HG02938 (cell line): ENCODE data around the gene PPM1M.

Experiments used
- ATAC-seq: cut with Tn5 transposase; IDR thresholded peaks from one replicate; pipeline ENCODE4 v1.9.1; 2021; ENCODE audit warnings: mild to moderate bottlenecking, moderate library complexity; ENCODE audit not compliant: unreplicated experiment

The PPM1M gene

DNA sequence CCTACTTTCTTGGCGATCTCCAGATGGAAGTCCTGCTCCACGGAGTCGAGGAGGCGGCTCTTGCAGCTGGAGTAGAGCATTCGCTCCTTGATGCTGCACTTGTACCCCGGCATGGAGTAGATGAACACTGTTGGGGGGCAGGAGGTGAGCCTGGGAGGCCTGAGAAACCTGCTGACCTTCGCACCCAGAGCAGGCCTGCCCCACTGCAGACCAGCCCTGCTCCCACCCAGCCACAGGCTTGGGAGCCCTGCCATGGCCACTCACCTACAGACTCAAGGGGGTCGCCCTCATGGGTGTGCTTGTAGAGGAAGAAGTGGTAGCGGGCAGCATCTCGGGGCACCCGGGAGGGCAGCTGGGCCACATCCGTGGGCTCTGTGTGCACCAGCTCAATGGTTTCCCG, 15.9 kb upstream of the PPM1M start:
- ATAC-seq, result no peak

DNA sequence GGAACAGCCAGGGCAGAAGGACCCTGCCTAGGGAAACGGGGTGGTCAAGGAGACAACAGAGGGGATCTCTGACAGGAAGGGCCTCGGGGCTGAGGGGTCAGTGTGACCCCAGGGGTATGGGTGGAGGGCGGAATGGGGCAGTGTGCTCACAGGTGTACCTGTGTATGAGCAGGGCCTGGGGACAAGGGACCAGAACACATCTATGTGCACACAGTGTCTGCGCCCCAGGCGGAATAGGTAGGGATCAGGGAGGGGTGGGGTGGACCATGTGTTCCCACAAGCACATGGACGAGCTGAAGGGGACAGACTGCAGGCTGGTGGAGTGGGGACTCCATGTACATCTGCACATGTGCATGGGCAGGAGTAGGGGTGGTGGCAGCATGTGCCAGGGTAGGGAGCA, 15.1 kb upstream of the PPM1M start:
- ATAC-seq, result no peak

DNA sequence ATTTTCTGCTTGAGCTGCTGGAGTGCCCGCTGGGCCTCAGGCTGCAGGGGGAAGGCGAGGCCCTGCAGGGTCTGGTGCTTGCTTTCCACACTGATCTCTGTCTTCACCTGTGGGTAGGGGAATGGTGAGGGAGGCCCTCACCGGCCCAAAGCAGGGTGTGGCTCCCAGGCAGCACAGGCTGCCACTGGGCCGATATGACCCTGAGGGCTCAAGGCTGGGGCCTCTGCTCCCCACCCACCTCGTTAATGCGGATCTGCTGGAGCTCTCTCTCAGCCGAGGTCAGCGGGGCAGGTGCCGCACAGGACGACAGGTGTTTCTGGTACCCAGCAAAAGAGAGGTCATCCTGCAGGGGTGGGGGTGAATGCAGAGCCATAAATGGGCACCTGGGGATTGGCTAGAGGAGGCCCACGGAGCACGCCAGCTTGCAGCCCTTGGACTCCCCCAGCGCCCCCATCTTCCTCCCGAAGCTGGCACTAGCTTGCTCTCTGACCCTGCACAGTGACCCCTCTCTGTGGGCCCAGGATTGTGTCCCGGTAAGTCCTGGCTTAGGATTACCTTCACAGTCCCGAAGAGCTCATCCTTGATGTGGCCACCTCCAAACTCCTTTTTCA, 14.6 kb upstream of the PPM1M start:
- no peak for ATAC-seq

DNA sequence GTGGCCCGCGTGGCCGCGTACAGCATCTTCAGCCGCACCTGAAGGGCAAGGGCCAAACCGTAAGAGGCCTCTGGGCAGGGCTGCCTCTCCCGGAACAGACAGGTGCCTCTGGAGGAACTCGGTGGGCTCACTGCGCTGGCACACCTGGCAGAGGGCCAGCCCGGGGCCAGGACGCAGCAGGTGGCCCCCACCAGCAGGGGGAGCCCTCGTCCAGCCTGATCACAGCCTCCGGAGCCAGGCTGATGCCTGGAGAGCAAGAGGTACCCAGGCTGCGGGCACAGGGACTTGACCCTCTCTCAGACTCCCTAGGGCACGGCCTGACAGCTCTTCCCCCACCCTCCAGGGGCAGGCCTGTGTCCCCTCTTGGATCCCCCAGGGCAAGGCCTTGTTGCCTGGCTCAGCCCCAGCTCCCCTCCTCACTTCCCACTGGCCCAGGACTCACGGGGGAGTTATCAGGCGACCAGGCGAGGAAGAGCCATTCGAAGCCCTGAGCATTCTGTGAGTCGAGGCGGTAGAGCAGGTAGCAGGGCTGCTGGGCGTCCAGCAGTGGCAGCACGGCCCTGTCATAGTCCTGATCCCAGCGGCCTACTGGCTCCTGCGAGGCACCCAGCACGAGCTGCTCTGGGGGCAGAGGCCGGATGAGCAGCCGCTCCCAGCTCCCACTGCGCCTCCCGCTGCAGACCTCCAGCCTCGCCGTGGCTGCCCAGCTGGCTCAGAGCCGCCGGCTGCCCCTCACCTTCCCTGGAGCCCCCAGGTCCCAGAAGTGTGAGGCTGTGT, 13.9 kb upstream of the PPM1M start:
- ATAC-seq, result no peak

DNA sequence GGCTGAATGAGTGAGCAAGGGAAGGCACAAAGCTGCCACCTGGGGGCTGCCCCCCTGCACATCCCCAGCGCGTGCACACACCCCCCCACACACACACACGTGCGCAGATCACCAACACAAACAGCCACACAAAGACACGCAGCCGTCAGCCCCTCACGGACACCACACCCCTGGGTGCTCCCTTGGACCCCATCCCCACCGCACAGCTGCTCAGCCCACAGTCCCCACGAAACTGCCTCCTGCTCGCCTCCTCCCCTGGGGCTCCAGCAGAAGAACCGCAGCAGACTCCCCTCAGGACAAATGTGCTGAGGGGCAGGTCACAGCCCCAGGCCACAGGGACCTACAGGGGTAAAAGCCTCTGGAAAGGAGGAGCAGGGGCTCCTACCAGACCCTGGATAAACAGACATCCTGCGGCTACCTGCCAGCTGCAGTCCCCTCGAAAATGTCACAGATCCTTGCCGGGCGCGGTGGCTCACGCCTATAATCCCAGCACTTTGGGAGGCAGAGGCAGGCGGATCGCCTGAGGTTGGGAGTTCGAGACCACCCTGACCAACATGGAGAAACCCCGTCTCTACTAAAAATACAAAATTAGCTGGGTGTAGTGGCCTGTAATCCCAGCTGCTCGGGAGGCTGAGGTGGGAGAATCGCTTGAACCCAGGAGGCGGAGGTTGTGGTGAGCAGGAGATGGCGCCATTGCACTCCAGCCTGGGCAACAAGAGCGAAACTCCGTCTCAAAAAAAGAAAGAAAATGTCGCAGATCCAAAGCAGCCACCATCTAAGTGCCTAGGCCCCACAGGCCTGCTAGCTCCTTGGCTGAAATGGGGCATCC, 13.1 kb upstream of the PPM1M start:
- no peak for ATAC-seq

DNA sequence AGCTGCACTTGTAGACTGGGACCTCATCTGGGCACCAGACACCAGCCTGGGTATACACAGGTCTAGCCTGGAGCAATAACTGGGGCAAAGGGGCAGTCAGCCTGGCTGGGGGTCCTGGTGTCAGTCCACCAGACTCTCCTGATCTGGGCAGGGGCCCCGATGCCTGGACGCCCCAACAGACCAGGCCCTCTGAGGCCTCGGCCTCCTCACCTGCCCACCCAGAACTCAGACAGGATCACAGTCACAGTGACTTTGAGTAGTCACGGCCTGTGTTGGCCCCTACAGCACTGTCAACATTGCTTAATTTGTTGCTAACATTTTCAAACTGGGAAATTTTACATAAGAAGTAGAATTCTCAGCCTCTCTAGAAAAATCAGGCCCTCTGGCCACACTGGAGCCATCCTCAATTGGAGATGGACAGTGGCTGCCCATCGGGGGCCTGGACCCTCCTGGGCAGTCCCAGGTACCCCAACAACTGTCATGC, 12.4 kb upstream of the PPM1M start:
- no peak for ATAC-seq

DNA sequence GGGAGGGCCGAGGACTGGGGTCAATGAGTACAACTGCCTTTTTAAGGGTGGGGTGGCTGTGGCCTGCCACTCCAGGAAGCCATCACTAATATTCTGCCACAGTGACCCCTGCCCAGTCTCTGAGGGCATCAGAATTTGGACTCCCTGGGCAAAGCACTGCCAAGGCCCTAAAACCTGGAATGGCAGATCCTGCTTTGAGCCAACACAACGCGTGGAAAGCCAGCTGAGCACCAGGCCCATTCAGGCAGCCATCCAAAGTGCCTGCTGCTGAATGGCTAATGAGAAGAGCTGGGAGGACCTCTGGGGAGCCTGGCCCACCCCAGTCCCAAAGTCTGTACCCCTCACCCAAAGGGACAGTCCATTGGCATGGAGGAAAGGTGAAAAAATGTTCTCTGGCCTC, 11.6 kb upstream of the PPM1M start:
- ATAC-seq, result no peak

DNA sequence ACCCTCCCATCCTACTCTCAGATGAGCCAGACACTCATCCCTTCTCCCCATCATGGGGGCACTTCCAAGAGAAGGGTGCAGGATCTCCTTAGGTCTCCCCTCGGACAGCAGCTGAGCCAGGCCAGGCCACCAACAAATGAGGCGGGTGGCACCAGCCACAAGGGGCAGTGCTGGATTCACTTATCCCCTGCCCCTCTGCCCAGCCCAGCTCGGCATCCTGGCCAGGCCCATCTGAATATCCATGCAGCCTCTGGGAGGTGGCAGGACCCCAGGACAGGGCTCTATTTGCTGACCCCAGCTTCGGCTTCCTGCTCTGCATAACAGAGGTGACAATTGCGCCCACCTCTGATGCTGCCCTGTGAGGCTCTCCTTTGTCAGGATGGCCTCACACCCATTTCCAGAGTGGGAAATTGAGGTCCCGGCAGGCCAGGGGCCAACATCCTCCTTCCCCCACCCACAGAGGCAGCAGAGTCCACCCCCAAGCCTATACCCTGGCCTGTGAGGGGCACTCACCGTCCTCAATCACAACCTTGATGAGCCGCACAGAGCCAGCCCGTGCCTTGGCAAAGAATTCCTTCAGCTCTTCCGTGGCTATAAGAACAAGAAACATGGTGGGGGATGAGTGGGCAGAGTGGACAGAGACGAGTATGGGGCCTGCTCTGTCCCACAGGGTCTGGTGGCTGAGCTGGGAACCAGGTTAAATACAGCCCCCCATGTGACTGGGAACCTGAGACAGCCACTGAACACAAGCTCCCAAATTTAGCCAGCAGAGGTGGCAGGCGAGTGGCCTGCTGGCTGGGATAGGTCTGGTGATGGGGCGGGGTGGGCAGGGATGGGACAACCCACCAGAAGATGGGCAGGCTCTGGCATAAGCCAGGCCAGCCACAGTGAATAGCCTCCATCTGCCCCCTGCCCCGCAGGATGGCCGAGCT, 10.8 kb upstream of the PPM1M start:
- ATAC-seq, result no peak

DNA sequence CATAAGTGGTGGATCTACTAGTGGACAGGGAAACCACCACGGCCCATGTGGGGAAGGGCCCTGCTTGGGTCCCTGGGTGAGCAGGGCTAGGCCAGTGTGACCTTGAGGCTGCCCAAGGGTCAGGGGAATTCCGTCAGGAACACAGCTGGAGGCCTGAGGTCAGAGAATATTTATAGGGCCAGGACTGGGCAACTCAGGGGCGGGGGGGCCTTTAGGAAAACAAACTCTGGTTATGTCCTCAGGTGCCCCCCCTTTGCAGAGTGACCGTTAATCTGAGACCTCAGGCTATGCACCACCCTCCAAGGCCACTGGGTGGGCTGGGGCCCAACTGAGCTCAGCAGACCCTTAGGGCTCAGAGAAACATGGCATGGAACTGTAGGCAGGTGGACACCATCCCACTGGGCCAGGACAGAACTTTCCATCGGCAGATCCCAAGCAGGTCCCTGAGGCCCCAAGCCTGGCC, 9.1 kb upstream of the PPM1M start:
- no peak for ATAC-seq

DNA sequence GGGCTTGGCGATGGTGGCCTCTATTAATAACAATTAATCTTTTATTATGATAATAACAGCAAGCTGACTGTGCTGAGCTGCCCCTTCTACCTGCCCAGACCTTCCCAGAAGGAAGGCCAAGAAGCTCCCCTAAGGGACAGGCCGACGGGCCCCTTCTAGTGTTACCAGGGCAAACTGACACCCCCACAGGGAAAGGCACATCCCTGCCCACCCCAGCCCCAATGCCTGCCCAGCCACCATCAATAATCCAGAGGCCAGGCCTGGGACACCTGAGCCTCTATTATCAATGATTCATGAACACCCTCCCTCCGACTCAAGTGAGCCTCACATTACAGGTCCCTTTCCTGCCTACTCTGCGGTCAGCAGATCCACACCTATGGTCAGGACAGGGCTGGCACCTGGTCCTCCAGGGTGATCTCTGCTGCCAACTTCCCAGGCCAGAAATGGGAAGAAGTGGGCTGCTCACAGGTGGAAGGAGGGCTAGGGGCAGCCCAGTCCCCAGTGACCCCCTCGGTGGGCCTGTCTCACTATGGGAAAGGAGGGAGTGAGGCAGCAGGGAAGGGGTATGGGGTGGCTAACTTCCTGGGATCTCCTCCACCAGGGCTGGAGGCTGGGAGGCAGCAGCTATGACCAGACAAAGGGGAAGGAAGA, 8.4 kb upstream of the PPM1M start:
- no peak for ATAC-seq

DNA sequence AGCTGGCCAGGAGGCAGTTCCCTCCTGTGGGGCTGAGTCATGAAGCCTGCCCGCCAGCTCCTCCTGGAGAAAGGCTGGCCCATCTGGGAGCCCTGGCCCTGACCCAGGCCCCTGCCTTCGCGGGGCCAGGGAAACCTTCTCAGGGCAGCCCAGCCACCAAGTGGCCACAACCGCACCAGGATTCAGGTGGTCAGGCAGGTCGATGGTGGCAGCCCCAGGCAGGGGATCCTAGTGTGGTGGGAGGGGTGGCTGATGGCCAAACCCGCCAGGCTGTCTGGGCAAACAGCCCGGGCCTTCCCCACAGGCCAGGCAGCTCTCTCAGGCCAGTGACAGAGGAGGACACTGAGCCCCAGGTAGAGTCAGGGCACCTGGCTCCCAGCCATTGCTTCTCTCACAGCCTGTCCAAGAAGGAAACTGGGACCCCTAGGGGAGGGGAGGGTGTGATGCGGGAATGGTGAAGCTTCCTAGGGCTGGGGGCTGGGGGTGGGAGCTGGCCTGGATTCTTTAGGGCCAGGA, 7.8 kb upstream of the PPM1M start:
- no peak for ATAC-seq

DNA sequence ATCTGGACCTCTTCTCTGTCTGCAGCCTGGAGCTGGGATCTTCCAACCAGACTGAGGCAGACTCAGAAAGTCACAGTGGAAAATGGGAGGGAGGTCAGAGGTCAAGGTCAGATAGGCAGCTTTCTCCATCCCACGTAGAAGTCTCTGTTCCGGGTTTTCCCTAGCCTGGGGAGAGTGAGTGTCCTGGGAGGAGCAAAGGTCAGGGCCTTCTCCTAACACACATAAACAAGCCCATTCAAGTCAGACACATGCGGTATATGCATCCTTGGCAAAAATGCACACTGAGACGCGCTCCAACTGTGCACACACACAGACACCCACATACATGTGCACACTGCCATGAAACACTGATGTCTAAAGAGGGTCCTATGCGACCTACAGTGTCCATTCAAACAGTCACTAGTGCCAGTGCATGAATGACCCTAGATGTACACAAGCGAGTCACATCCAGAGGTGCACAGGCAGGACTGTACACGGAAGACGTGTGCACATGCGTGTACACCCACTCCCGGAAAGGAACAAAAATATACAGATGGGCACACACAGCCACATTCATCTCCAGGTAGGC, 7.3 kb upstream of the PPM1M start:
- ATAC-seq, result peak; percentile 5

DNA sequence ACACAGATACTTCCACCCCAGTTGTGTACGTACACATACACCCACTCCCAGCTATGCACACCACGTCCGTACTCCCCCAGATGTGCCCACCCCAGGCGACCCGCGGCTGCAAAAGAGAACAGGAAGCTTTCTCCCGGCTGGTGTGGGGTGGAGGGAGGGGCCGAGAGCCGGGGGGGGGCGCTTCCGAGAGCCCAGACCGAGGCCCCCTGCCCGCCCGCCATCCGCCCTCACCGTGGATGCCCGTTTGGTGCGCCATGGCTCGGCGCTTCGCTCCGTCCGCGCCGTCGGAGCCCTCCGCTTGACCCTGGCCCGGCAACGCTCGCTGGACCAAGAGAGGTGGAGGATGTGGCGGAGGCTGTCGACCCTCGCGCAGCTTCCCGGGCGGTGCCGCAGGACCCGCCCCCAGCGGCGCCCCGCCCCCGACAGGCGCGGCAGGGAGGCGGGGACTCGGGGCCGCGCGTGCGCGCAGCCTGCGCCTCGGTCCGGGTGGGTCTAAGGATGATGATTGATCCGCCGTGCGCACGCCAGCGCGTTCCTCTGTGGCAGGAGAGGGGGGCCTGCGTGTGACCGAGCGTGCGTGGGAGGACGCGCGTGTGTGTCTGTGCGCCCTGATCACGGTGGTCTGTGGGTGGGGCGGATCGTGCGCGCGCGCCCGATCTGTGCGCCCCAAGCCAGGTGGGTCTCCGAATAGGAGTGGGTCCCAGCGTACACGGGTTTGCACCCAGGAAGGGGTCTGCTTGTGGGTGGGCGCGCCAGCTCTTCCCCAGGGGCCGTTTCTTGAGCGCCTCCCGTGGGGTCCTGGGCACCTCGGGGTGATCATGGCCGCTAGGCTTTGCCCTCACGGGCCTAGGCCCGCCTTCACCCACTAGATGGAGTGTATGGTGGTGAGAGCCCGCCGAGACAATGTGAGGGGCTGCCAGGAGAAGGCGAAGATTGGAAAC, 6.5 kb upstream of the PPM1M start, which contains the start of gene TWF2:
TWF2 (minus strand) TSS at position 398 of the 941 bp plus-strand sequence; CDS start at position 256, 142 bp downstream.
- ATAC-seq, result peak; percentile 65

DNA sequence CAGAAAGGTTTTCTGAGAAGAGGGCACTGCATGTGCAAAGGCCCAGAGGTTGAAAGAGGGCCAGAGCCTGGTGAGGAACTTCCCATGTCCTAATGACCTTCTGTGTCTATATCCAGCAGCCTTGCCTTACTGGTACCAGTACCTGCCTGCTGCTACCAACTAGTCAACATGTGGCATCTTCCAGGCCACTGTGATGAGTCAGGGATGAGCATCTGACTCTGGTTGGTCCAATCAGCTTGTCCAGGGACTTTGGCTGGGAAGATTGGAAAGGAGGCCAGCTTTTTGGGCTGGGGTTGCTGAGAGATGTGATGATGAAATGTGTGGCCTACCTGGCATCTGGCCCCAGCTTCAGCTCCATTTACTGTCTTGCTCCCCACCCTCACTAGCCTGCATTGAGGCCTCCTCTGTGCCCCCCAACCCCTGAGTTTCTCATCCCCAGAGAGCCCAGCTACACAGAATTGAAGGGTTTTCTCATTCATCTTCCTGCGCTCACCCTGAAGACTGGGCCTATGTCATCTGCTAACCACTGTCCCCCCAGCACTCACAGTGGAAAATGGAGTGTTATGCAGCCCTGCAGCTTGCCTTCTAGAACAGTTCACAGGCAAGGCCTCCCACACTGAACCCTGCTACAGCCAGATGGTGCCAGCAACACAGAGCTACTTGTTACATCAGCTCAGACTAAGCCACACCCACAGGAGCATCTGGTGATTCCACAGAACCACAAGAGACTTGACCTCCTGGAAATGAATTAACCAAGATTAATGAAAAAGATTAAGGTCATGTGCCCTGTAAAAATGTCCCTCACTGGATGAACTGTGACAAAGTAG, 5.3 kb upstream of the PPM1M start:
- no peak for ATAC-seq

DNA sequence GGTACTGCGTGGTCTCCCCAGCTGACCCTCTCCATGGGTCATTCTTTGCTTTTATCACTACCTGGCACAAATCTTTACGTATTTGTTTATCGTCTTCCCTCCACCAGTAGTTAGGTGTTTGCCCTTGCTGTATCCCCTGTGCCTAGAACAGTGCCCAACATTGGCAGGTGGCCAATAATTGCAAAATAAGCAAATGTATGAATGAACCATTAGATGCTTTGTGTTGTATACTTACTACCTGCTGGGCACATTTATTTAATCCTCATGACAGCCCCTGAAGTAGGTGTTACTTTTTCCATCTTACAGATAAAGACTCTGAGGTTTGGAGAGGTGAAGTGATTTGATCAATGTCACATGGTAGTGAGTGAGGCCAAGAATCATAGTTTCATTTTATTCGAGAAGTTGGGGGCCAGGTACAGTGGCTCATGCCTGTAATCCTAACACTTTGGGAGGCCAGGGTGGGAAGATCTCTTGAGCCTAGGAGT, 4.6 kb upstream of the PPM1M start:
- no peak for ATAC-seq

DNA sequence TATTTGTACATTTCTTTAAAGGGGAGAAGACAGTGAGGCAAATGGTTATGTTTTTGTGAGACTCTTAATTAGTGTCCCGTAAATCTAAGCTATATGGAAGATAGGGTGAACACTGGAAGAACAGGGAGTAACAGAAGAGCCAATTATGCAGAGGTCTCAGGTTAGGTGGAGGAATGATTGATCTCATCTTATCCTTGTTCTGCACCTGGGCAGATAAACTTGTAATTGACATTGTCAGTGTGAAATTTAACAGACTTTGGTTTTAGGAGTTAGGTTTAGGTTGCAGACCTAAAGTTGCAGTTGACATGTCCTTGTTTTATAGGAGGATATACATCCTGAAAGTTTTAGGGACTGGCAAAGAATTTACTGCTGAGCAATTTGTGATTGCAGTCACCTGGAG, 3.5 kb upstream of the PPM1M start:
- ATAC-seq, result no peak
